PC-9 (cell line): ENCODE results near the gene ARHGAP24.

Experiments used
- CTCF ChIP-seq: fragments of 200-600 bp; sonication (generic); conservative IDR thresholded peaks from 2 replicates; pipeline ENCODE4 v1.6.1; 2017; ENCODE audit warnings: mixed run types, antibody characterized with exemption, mild to moderate bottlenecking, moderate library complexity
- EZH2 ChIP-seq: fragments of 200-600 bp; sonication (generic); IDR thresholded peaks from 2 replicates; pipeline ENCODE4 v1.8.0; 2017; ENCODE audit warnings: antibody characterized with exemption, low read depth

DNA sequence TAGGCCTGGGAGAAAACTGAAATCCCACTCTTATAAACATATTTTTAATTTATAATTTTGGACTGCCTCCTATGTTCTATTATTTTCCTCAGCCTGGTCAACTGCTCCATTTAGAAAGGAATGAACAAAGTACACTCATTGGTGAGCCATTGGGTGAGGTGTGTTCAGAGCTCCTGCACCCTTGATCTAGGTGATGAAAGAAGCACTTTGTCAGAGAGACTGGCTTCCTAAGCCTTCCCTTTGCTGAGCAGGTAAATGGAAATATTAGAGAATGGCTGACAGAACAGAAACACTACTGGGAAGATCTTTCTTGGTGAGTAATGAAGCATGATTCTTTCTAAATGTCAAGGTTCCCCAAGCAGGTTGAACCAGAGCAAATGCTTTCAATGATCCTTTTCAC is 19.0 kb upstream of the ARHGAP24 start:
- TF ChIP-seq CTCF (no peak), EZH2 (no peak)
